ENCODE data around the gene PRODH2. TPM values are rescaled to one million over a fixed set of nuclear protein-coding genes. Genes with fewer than 3 reads are reported as not detected.
"Not testable (repeated sequence)": the region's sequence is repeated elsewhere in the genome, so short reads cannot be mapped to it uniquely, and the experiment has no call there.

Gene PRODH2
- total RNA-seq, 1 experiment from 2014 or later = 0.44 TPM

DNA sequence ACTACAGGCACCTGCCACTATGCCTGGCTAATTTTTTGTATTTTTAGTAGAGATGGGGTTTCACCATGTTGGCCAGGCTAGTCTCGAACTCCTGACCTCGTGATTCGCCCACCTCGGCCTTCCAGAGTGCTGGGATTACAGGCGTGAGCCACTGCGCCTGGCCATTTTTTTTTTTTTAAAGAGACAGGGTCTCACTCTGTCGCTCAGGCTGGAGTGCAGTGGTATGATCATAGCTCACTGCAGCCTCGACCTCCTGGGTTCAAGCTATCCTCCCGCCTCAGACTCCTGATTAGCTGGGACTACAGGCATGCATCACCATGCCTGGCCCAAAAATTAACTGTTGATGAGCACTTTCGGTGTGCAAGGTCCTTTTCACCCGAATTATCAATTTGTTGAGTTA lies 23.5 kb upstream of the PRODH2 start:
- H3K9me2 ChIP-seq (ENCODE audit: insufficient read depth); H3K4me2 ChIP-seq (ENCODE audit: low read length); CTCF ChIA-PET; H4K20me1 ChIP-seq (ENCODE audit: insufficient read depth); H2AFZ ChIP-seq (ENCODE audit: low read depth, low read length, poor library complexity, severe bottlenecking); H3K9me3 ChIP-seq (ENCODE audit: control insufficient read depth in 1 of 2, insufficient read depth in 1 of 2, low read depth in 1 of 2, low read length in 2 of 2); H3K4me3 ChIP-seq (replicated peaks in 1 of 2; ENCODE audit: low read depth in 1 of 2, low read length in 2 of 2); H3K27ac ChIP-seq (ENCODE audit: low read depth, low read length); H3K4me1 ChIP-seq (ENCODE audit: control insufficient read depth in 1 of 2, insufficient read depth in 2 of 2, low read length in 2 of 2); H3K36me3 ChIP-seq (ENCODE audit: control insufficient read depth in 1 of 2, insufficient read depth in 2 of 2, low read length in 2 of 2); BruUV-seq (replicated peaks); H3K79me2 ChIP-seq (ENCODE audit: insufficient read depth, low read length); RAD21 ChIA-PET (ENCODE audit: low non-redundant PET in 1 of 2, low total read pairs in 2 of 2, uncharacterized antibody in 2 of 2, unreplicated experiment in 2 of 2); intact Hi-C loops (cut with micrococcal nuclease); H3K9ac ChIP-seq (ENCODE audit: low read length); DNase-seq (ENCODE audit: low read depth, low spot score); POLR2A ChIA-PET; ATAC-seq: not testable (repeated sequence)
- H3K27me3 ChIP-seq (ENCODE audit: insufficient read depth, low read length) = peaks cover 32% of the 10 kb centered on the region; the same call in 1 of the 2 replicates

DNA sequence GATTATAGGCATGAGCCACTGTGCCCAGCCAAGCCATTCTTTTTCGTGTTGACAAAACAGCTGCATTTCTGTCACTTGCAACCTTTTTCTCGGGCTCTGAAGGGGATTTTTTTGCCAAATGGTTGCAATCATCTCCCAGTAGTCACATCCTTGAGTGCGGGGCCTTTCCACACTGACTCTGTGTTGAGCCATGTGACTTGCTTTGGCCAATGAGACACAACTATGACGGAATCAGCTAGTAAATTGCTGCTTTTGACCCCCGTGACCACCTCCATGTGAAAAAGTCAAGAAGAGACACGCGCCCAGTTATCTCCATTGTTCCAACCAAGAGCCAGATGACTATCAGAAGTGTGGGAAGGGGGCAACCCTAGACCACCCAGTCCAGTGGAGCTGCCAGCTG lies 21.3 kb upstream of the PRODH2 start:
- H3K27ac ChIP-seq (ENCODE audit: low read depth, low read length) = no peak overlapping the region
- H3K9ac ChIP-seq (ENCODE audit: low read length) = no peak overlapping the region
- no peaks in the 10 kb centered on the region for H3K9me3 ChIP-seq (ENCODE audit: control insufficient read depth in 1 of 2, insufficient read depth in 1 of 2, low read depth in 1 of 2, low read length in 2 of 2)
- BruUV-seq (replicated peaks) = no TSS peak
- intact Hi-C loops (cut with micrococcal nuclease) = no loop called here
- ATAC-seq (no peak), DNase-seq (ENCODE audit: low read depth, low spot score) (no peak)
- no peaks in the 10 kb centered on the region for H4K20me1 ChIP-seq (ENCODE audit: insufficient read depth)
- RAD21 ChIA-PET (ENCODE audit: low non-redundant PET in 1 of 2, low total read pairs in 2 of 2, uncharacterized antibody in 2 of 2, unreplicated experiment in 2 of 2) = no interaction called here
- H3K4me3 ChIP-seq (replicated peaks in 1 of 2; ENCODE audit: low read depth in 1 of 2, low read length in 2 of 2) = no peak overlapping the region
- no peaks in the 10 kb centered on the region for H3K4me1 ChIP-seq (ENCODE audit: control insufficient read depth in 1 of 2, insufficient read depth in 2 of 2, low read length in 2 of 2)
- no peaks in the 10 kb centered on the region for H3K79me2 ChIP-seq (ENCODE audit: insufficient read depth, low read length)
- H2AFZ ChIP-seq (ENCODE audit: low read depth, low read length, poor library complexity, severe bottlenecking) = no peak overlapping the region
- H3K4me2 ChIP-seq (ENCODE audit: low read length) = no peak overlapping the region
- H3K9me2 ChIP-seq (ENCODE audit: insufficient read depth) = no peaks in the 10 kb centered on the region
- CTCF ChIA-PET = no interaction called here
- H3K27me3 ChIP-seq (ENCODE audit: insufficient read depth, low read length) = peaks cover 39% of the 10 kb centered on the region; the same call in 1 of the 2 replicates
- TF ChIP-seq POLR2AphosphoS5 (IDR thresholded peaks at IDR 0.05; ENCODE audit: low read depth, low read length) = no peak
- no peak for TF ChIP-seq ZBTB33 (IDR thresholded peaks at IDR 0.05; ENCODE audit: extremely low read depth, insufficient replicate concordance, low read length)
- no peak for TF ChIP-seq SRF (IDR thresholded peaks at IDR 0.05; ENCODE audit: low read depth)
- TF ChIP-seq, protein P1, sequence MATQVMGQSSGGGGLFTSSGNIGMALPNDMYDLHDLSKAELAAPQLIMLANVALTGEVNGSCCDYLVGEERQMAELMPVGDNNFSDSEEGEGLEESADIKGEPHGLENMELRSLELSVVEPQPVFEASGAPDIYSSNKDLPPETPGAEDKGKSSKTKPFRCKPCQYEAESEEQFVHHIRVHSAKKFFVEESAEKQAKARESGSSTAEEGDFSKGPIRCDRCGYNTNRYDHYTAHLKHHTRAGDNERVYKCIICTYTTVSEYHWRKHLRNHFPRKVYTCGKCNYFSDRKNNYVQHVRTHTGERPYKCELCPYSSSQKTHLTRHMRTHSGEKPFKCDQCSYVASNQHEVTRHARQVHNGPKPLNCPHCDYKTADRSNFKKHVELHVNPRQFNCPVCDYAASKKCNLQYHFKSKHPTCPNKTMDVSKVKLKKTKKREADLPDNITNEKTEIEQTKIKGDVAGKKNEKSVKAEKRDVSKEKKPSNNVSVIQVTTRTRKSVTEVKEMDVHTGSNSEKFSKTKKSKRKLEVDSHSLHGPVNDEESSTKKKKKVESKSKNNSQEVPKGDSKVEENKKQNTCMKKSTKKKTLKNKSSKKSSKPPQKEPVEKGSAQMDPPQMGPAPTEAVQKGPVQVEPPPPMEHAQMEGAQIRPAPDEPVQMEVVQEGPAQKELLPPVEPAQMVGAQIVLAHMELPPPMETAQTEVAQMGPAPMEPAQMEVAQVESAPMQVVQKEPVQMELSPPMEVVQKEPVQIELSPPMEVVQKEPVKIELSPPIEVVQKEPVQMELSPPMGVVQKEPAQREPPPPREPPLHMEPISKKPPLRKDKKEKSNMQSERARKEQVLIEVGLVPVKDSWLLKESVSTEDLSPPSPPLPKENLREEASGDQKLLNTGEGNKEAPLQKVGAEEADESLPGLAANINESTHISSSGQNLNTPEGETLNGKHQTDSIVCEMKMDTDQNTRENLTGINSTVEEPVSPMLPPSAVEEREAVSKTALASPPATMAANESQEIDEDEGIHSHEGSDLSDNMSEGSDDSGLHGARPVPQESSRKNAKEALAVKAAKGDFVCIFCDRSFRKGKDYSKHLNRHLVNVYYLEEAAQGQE (IDR thresholded peaks at IDR 0.05; ENCODE audit: low read depth) = no peak
- TF ChIP-seq SP1 (IDR thresholded peaks at IDR 0.05; ENCODE audit: low read depth) = no peak
- TF ChIP-seq, protein P2, sequence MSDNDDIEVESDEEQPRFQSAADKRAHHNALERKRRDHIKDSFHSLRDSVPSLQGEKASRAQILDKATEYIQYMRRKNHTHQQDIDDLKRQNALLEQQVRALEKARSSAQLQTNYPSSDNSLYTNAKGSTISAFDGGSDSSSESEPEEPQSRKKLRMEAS (IDR thresholded peaks at IDR 0.05) = no peak
- TF ChIP-seq EGR1 (IDR thresholded peaks at IDR 0.05; ENCODE audit: low read depth) = no peak
- no peak for TF ChIP-seq JUND (IDR thresholded peaks at IDR 0.05)
- TF ChIP-seq RAD21 (IDR thresholded peaks at IDR 0.05; ENCODE audit: low read depth) = no peak
- POLR2A ChIA-PET = no interaction called here
- H3K36me3 ChIP-seq (ENCODE audit: control insufficient read depth in 1 of 2, insufficient read depth in 2 of 2, low read length in 2 of 2) = no peaks in the 10 kb centered on the region
